Thyroid gland (tissue), 4 donors: Measurements from ENCODE around the gene DGCR2. TPM values are rescaled to one million over a fixed set of nuclear protein-coding genes. Genes with fewer than 3 reads are reported as not detected.
A peak's percentile ranks its signal among the peaks of the same experiment; 100 is the strongest.

Source experiments
- DNase-seq, 2 donors: peaks; one replicate each; pipeline ENCODE4 v3.0.0-alpha.2; 2019
- H3K27ac ChIP-seq, 3 donors: fragments of 200-600 bp; sonication (generic); 1 replicate in 2 of 3; 2 replicates in 1 of 3; pipeline ENCODE4 v1.5.1; 2016 to 2019; ENCODE audit warnings: mild to moderate bottlenecking in 1 of 3, moderate library complexity in 1 of 3
- H3K27me3 ChIP-seq: fragments of 200-600 bp; sonication (generic); one replicate; pipeline ENCODE4 v1.5.1; 2019
- H3K36me3 ChIP-seq, 2 donors: fragments of 200-600 bp; sonication (generic); one replicate each; pipeline ENCODE4 v1.5.1; 2016 to 2019
- H3K4me1 ChIP-seq, 2 donors: fragments of 200-600 bp; sonication (generic); one replicate each; pipeline ENCODE4 v1.5.1; 2017 to 2019
- H3K4me3 ChIP-seq, 3 donors: fragments of 200-600 bp; sonication (generic); replicated peaks in 1 of 3; 1 replicate in 2 of 3; 2 replicates in 1 of 3; pipeline ENCODE4 v1.5.1; 2016; ENCODE audit warnings: mild to moderate bottlenecking in 1 of 3
- H3K9me3 ChIP-seq: fragments of 200-600 bp; sonication (generic); one replicate; pipeline ENCODE4 v1.5.1; 2017
- POLR2A ChIP-seq, 2 donors: fragments of 450-650 bp; IDR thresholded peaks; one replicate each; pipeline ENCODE4 v1.6.1; 2017; ENCODE audit warnings: antibody characterized with exemption in 2 of 2, mild to moderate bottlenecking in 2 of 2, moderate library complexity in 1 of 2
- WGBS, 2 donors: methylation state at CpG; one replicate each; pipeline ENCODE4 v1.1.5; 2017; 5-methylcytosine and 5-hydroxymethylcytosine counted together
- intact Hi-C: fragments of 100-400 bp; cut with DNase I; formaldehyde crosslinking; loops from one replicate; pipeline ENCODE4 v1.15.1; 2023
- total RNA-seq, 4 donors: library from RNA; depleted of rRNA; stranded (reverse); fragments of >200 nt; gene quantifications; one replicate each; pipeline ENCODE4 v1.2.3, GENCODE V29; 2016
- TF ChIP-seq, protein P1 (sequence below), 6 experiments: fragments of 200-600 bp in 3 of 6; fragments of 450-650 bp in 3 of 6; sonication (generic) in 3 of 6; IDR thresholded peaks; one replicate each; pipeline ENCODE4 v1.5.1; 2016 to 2019; ENCODE audit warnings: antibody characterized with exemption in 6 of 6, mild to moderate bottlenecking in 2 of 6, inconsistent platforms in 1 of 6, moderate library complexity in 1 of 6

DGCR2 gene
- total RNA-seq, 4 donors from 2014 or later = 49.3 to 106 (median 86.9) TPM

DNA sequence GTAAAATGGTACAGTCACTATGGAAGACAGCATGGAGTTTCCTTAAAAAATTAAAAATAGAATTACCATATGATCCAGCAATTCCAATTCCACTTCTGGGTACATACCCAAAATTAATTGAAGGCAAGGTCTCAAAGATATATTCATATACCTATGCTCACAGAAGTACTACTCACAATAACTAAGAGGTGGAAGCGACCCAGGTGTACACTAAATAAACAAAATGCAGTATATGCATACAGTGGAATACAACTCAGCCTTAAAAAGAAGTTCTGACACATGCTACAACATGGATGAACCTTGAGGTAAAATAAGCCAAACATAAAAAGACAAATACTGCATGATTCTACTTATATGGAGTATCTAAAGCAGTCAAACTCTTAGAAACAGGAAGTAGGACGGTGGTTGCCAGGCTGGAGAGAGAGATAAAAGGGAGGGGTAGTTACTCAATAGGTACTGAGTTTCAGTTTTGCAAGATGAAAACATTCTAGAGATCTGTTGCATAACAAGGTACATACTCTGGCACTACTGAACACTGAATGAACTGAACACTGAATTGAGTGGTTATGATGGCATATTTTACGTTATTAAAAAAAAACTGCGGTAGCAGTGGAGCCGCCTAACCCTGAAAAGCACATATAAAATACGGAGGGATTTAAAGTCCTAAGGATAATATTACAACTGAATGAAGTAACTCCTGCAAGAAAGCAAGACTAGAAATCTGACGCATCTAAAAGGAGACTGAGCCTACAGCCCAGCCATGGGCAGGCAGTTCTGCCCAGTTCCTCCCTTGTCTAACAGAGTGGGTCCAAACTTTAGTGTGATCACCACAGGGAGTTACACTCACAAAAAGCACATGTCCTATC is 12.8 kb downstream of the DGCR2 start:
- Histone ChIP-seq H3K4me1 (peaks cover 29 to 55% of the 10 kb centered on the region in 2 donors), H3K27ac (peak overlapping the region; percentile 43 to 68 (median 64)), H3K4me3 (no peak overlapping the region), H3K27me3 (no peaks in the 10 kb centered on the region), H3K9me3 (no peaks in the 10 kb centered on the region), H3K36me3 (no peaks in the 10 kb centered on the region)
- intact Hi-C loops = no loop called here
- peak; percentile 46 to 59 for DNase-seq
- TF ChIP-seq, protein P1, sequence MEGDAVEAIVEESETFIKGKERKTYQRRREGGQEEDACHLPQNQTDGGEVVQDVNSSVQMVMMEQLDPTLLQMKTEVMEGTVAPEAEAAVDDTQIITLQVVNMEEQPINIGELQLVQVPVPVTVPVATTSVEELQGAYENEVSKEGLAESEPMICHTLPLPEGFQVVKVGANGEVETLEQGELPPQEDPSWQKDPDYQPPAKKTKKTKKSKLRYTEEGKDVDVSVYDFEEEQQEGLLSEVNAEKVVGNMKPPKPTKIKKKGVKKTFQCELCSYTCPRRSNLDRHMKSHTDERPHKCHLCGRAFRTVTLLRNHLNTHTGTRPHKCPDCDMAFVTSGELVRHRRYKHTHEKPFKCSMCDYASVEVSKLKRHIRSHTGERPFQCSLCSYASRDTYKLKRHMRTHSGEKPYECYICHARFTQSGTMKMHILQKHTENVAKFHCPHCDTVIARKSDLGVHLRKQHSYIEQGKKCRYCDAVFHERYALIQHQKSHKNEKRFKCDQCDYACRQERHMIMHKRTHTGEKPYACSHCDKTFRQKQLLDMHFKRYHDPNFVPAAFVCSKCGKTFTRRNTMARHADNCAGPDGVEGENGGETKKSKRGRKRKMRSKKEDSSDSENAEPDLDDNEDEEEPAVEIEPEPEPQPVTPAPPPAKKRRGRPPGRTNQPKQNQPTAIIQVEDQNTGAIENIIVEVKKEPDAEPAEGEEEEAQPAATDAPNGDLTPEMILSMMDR (IDR thresholded peaks at IDR 0.05) = no peak
- TF ChIP-seq POLR2A (IDR thresholded peaks at IDR 0.05) = no peak
- 57 to 64% methylated on average over 7 of the region's 7 CpGs for whole genome bisulfite sequencing, 2 donors

DNA sequence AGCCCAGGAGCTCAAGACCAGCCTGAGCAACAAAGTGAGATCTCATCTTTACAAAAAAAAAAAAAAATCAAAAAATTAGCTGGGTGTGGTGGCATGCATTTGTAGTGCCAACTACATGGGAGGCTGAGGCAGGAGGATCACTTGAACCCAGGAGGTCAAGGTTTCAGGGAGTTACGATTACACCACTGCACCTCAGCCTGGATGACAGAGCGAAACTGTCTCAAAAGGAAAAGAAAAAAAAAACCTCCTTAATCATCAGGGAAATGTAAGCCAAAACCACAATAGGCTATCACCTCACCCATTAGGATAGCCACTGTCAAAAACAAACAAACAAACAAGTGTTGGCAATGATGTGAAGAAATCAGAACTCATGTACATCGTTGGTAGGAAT is 13.4 kb downstream of the DGCR2 start:
- Histone ChIP-seq H3K4me3 (no peak overlapping the region), H3K9me3 (no peaks in the 10 kb centered on the region), H3K4me1 (peaks cover 31 to 60% of the 10 kb centered on the region in 2 donors), H3K36me3 (no peaks in the 10 kb centered on the region), H3K27me3 (no peaks in the 10 kb centered on the region), H3K27ac (peak overlapping the region; percentile 43 to 68 (median 64))
- TF ChIP-seq, protein P1 (IDR thresholded peaks at IDR 0.05) = no peak
- no peak for TF ChIP-seq POLR2A (IDR thresholded peaks at IDR 0.05)
- no peak for DNase-seq
- WGBS, 2 donors = 56 to 85% methylated on average over 3 of the region's 3 CpGs
- intact Hi-C loops = no loop called here

DNA sequence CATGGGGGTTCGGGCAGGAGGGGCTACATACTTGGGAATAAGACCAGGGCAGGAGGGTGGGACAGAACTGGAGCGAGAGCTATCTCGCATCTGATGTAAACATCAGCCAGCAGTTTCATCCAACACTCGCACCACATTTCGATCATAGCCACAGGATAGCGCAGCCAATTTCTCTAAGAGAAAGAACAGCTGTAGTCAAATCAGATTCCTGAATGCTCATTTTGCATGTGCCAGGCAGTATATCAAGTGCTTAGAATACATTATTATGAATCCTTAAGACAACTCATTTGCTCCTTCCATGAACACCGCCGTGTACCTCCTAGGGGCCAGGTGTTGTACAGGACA is 14.5 kb downstream of the DGCR2 start:
- H3K9me3 ChIP-seq = no peaks in the 10 kb centered on the region
- H3K36me3 ChIP-seq = no peaks in the 10 kb centered on the region
- DNase-seq = no peak
- no peak overlapping the region for H3K4me3 ChIP-seq
- intact Hi-C loops = no loop called here
- H3K27ac ChIP-seq = no peak overlapping the region
- H3K27me3 ChIP-seq = no peaks in the 10 kb centered on the region
- H3K4me1 ChIP-seq = peaks cover 30 to 62% of the 10 kb centered on the region in 2 donors
- TF ChIP-seq, protein P1 (IDR thresholded peaks at IDR 0.05) = no peak
- TF ChIP-seq POLR2A (IDR thresholded peaks at IDR 0.05) = no peak
- WGBS, 2 donors = 92 to 94% methylated on average over 8 of the region's 8 CpGs

GRCh38 chr22:19106886-19107729 is 15.1 kb downstream of the DGCR2 start:
- Histone ChIP-seq H3K27ac (peak overlapping the region in 2 of 3 donors; percentile 31 to 43), H3K4me3 (no peak overlapping the region), H3K4me1 (peaks cover 32 to 61% of the 10 kb centered on the region in 2 donors), H3K9me3 (no peaks in the 10 kb centered on the region), H3K27me3 (no peaks in the 10 kb centered on the region), H3K36me3 (no peaks in the 10 kb centered on the region)
- TF ChIP-seq POLR2A (IDR thresholded peaks at IDR 0.05) = no peak
- TF ChIP-seq, protein P1 (IDR thresholded peaks at IDR 0.05) = no peak
- WGBS, 2 donors = 87 to 88% methylated on average over 3 of the region's 3 CpGs
- DNase-seq = no peak
- intact Hi-C loops = no loop called here
